Vagina (tissue), 2 donors: ENCODE measurements around the gene COL5A1. TPM values are rescaled to one million over a fixed set of nuclear protein-coding genes. Genes with fewer than 3 reads are reported as not detected.

ENCODE experiments used
- DNase-seq, 2 donors: peaks; one replicate each; pipeline ENCODE4 v3.0.0-alpha.2; 2017; ENCODE audit errors: extremely low spot score in 2 of 2
- H3K27ac ChIP-seq: fragments of 200-600 bp; sonication (generic); one replicate; pipeline ENCODE4 v1.5.1; 2019
- H3K27me3 ChIP-seq: fragments of 200-600 bp; sonication (generic); one replicate; pipeline ENCODE4 v1.5.1; 2019
- H3K36me3 ChIP-seq, 2 donors: fragments of 200-600 bp; sonication (generic); one replicate each; pipeline ENCODE4 v1.5.1; 2017 to 2019
- H3K4me1 ChIP-seq: fragments of 200-600 bp; sonication (generic); one replicate; pipeline ENCODE4 v1.5.1; 2019
- H3K4me3 ChIP-seq, 2 donors: fragments of 200-600 bp; sonication (generic); 1 replicate in 1 of 2; 2 replicates in 1 of 2; pipeline ENCODE4 v1.5.1; 2016 to 2019
- H3K9me3 ChIP-seq: fragments of 200-600 bp; sonication (generic); one replicate; pipeline ENCODE4 v1.5.1; 2019
- CTCF ChIP-seq, 3 experiments: fragments of 450-650 bp in 2 of 3; fragments of 200-600 bp in 1 of 3; sonication (generic) in 1 of 3; IDR thresholded peaks; one replicate each; pipeline ENCODE4 v1.5.1; 2017 to 2019; ENCODE audit warnings: antibody characterized with exemption in 3 of 3, mild to moderate bottlenecking in 2 of 3, moderate library complexity in 2 of 3
- POLR2A ChIP-seq, 2 donors: fragments of 450-650 bp; IDR thresholded peaks; one replicate each; pipeline ENCODE4 v1.6.1; 2017; ENCODE audit warnings: antibody characterized with exemption in 2 of 2, mild to moderate bottlenecking in 2 of 2, moderate library complexity in 2 of 2
- POLR2AphosphoS5 ChIP-seq, 2 donors: sonication (generic); formaldehyde crosslinking; IDR thresholded peaks; one replicate each; pipeline ENCODE4 v1.9.0; 2017; ENCODE audit warnings: antibody characterized with exemption in 2 of 2, mild to moderate bottlenecking in 2 of 2, low read depth in 1 of 2; ENCODE audit not compliant: insufficient read depth in 1 of 2
- intact Hi-C: fragments of 100-400 bp; cut with DNase I; formaldehyde crosslinking; loops from one replicate; pipeline ENCODE4 v1.15.1; 2023
- total RNA-seq: library from RNA; depleted of rRNA; stranded (reverse); fragments of >200 nt; gene quantifications from one replicate; pipeline ENCODE4 v1.2.3, GENCODE V29; 2016

COL5A1 gene
- total RNA-seq, 1 donor from 2014 or later, result 36.6 TPM

DNA sequence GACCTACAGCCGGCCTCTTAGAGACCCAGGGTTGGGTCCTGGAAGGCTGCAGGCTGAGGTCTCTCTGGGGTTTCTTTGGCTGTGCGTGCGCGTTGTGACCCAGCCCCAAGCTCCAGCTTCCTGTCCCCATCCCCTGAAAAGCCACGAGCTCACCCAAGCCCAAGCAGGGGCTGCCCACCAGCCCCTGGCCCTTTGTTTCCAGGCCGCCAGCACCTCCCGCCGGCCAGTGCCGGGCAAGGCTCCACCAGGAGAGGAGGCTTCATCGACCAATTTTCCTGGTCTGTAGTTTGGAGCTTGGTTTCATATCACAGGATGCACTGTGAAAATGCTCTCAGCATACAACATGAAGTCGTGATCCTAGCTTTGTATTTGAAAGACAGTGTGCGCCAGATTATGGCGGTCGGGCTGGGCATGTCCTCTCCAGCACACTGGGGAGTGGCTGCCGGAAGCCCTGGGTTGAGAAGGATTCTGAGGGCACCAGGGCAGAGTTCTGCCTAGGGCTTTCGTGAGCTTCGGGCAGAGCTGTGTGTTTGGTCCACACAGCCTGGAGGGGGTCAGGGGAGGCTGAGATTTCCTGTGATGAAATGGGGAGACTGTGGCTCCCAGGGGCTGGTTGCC lies 78.6 kb downstream of the COL5A1 start:
- no peak for DNase-seq
- Histone ChIP-seq H3K27ac (peak overlapping the region; percentile 63), H3K36me3 (no peaks in the 10 kb centered on the region), H3K9me3 (no peaks in the 10 kb centered on the region), H3K4me3 (no peak overlapping the region), H3K27me3 (no peaks in the 10 kb centered on the region), H3K4me1 (peaks cover 55% of the 10 kb centered on the region)
- intact Hi-C loops, result no loop called here
- TF ChIP-seq CTCF (IDR thresholded peaks at IDR 0.05) (no peak), POLR2AphosphoS5 (IDR thresholded peaks at IDR 0.05; ENCODE audit: insufficient read depth in 1 of 2, low read depth in 1 of 2) (no peak), POLR2A (IDR thresholded peaks at IDR 0.05) (no peak)

GRCh38 chr9:134720796-134721195 lies 79.2 kb downstream of the COL5A1 start:
- H3K4me1 ChIP-seq, result peaks cover 58% of the 10 kb centered on the region
- peak overlapping the region; percentile 63 for H3K27ac ChIP-seq
- intact Hi-C loops, result no loop called here
- DNase-seq, result no peak
- H3K27me3 ChIP-seq, result no peaks in the 10 kb centered on the region
- H3K36me3 ChIP-seq, result no peaks in the 10 kb centered on the region
- no peak overlapping the region for H3K4me3 ChIP-seq
- no peak for TF ChIP-seq POLR2AphosphoS5 (IDR thresholded peaks at IDR 0.05; ENCODE audit: insufficient read depth in 1 of 2, low read depth in 1 of 2)
- TF ChIP-seq POLR2A (IDR thresholded peaks at IDR 0.05), result no peak
- no peak for TF ChIP-seq CTCF (IDR thresholded peaks at IDR 0.05)
- H3K9me3 ChIP-seq, result no peaks in the 10 kb centered on the region

DNA sequence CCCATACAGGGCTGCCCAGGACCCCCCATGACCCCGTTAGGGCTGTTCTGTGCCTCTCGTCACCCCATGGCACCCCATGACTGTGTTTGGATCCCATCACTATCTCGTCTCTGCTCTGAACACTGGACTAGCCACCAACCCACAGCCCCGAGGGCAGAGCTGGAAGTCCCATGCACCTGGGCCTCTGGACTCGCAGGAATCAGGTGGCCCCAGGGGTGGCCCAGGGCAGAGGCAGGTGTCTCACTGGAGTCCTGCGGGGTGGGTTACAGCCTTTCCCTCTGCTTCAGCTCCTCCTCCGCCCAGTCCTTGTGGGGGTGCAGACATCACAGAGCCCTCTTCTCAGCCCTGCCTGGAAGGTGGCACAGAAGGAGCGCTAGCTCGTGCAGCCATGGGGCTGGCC lies 79.7 kb downstream of the COL5A1 start:
- TF ChIP-seq CTCF (IDR thresholded peaks at IDR 0.05) (no peak), POLR2AphosphoS5 (IDR thresholded peaks at IDR 0.05; ENCODE audit: insufficient read depth in 1 of 2, low read depth in 1 of 2) (no peak), POLR2A (IDR thresholded peaks at IDR 0.05) (no peak)
- intact Hi-C loops, result no loop called here
- H3K9me3 ChIP-seq, result no peaks in the 10 kb centered on the region
- no peaks in the 10 kb centered on the region for H3K27me3 ChIP-seq
- H3K4me3 ChIP-seq, result no peak overlapping the region
- peaks cover 58% of the 10 kb centered on the region for H3K4me1 ChIP-seq
- peak overlapping the region; percentile 63 for H3K27ac ChIP-seq
- no peaks in the 10 kb centered on the region for H3K36me3 ChIP-seq
- DNase-seq, result no peak

DNA sequence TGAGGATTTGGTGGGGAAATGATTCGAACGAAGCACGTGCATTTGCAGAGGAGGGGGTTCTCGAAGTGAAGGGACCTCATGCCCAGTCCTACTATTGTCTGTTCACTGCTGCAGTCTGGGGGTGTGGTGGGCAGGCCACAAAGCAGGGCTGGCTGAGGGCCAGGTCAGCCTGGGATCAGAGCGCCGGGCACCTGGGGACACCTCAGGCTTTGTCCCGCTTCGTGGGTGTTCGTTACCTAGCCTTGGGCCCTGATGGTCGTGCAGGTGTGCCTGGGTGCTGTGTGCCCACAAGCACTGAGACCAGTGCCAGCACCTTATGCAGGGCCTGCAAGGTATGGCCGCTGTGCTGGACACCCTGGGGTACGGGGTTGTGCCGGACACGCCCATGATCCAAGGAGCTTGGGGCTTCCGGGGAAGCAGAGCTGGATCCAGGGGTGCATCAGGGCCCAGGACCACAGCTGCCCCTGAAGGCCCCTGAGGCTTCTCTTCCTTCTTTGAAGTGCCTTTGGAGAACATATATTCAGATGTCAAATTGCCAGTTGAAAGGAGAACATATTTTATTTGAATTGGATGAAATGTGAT lies 80.6 kb downstream of the COL5A1 start:
- TF ChIP-seq POLR2AphosphoS5 (IDR thresholded peaks at IDR 0.05; ENCODE audit: insufficient read depth in 1 of 2, low read depth in 1 of 2) (no peak), POLR2A (IDR thresholded peaks at IDR 0.05) (no peak), CTCF (IDR thresholded peaks at IDR 0.05) (no peak)

GRCh38 chr9:134723037-134723436 lies 81.4 kb downstream of the COL5A1 start:
- intact Hi-C loops, result no loop called here
- peaks cover 0 to 3% of the 10 kb centered on the region in 2 donors for H3K36me3 ChIP-seq
- DNase-seq, result no peak
- H3K27me3 ChIP-seq, result no peaks in the 10 kb centered on the region
- H3K4me1 ChIP-seq, result peaks cover 58% of the 10 kb centered on the region
- H3K27ac ChIP-seq, result peak overlapping the region; percentile 63
- no peaks in the 10 kb centered on the region for H3K9me3 ChIP-seq
- TF ChIP-seq CTCF (IDR thresholded peaks at IDR 0.05), result no peak
- no peak for TF ChIP-seq POLR2AphosphoS5 (IDR thresholded peaks at IDR 0.05; ENCODE audit: insufficient read depth in 1 of 2, low read depth in 1 of 2)
- no peak for TF ChIP-seq POLR2A (IDR thresholded peaks at IDR 0.05)
- no peak overlapping the region for H3K4me3 ChIP-seq

More for the DNA sequence above, 80.6 kb downstream of the COL5A1 start:
- Histone ChIP-seq H3K36me3 (no peaks in the 10 kb centered on the region), H3K27me3 (no peaks in the 10 kb centered on the region), H3K9me3 (no peaks in the 10 kb centered on the region), H3K4me3 (no peak overlapping the region), H3K4me1 (peaks cover 58% of the 10 kb centered on the region), H3K27ac (peak overlapping the region; percentile 63)
- intact Hi-C loops, result no loop called here
- DNase-seq, result no peak
